HEK293 (cell line): Measurements from ENCODE around the gene ISG15.

Experiments
- CTCF ChIA-PET: fragments of 350-600 bp; formaldehyde crosslinking; extraction: SDS; loops from one replicate; lab custom pipeline; 2021; ENCODE audit warnings: antibody characterized with exemption; lab: Yijun Ruan, JAX
- POLR2A ChIA-PET: fragments of 300-600 bp; formaldehyde crosslinking; extraction: SDS; loops from one replicate; lab custom pipeline; 2020; ENCODE audit warnings: antibody characterized with exemption, inconsistent platforms; lab: Yijun Ruan, JAX
- H3K27ac ChIP-seq: fragments of 200-500 bp; sonication (Bioruptor generic); 2 replicates; pipeline ENCODE4 v1.5.1; 2014; ENCODE audit warnings: low read depth, low read length, control low read depth, inconsistent platforms; ENCODE audit errors: extremely low read depth
- H3K36me3 ChIP-seq, 2 experiments: fragments of 200-500 bp in 1 of 2; sonication (Bioruptor generic) in 1 of 2; 1 replicate in 1 of 2; 2 replicates in 1 of 2; pipeline ENCODE4 v1.5.1; 2014 to 2017; ENCODE audit warnings: inconsistent platforms in 2 of 2, low read length in 2 of 2; ENCODE audit not compliant: control insufficient read depth in 2 of 2, insufficient read depth in 1 of 2
- H3K4me1 ChIP-seq: fragments of 200-500 bp; sonication (Bioruptor generic); 2 replicates; pipeline ENCODE4 v1.5.1; 2014; ENCODE audit warnings: mild to moderate bottlenecking, low read length, inconsistent platforms; ENCODE audit not compliant: control insufficient read depth, insufficient read depth
- H3K4me3 ChIP-seq: 2 replicates; pipeline ENCODE4 v1.5.1; 2011; ENCODE audit warnings: low read depth, mild to moderate bottlenecking, control low read depth, low read length, moderate library complexity
- H3K9me3 ChIP-seq: fragments of 200-500 bp; sonication (Bioruptor generic); 2 replicates; pipeline ENCODE4 v1.5.1; 2014; ENCODE audit warnings: low read depth, low read length, inconsistent platforms; ENCODE audit not compliant: control insufficient read depth, insufficient read depth
- GLIS2 ChIP-seq: fragments of 450-650 bp; formaldehyde crosslinking; IDR thresholded peaks from 2 replicates; pipeline ENCODE4 v1.5.1; 2016; ENCODE audit warnings: missing biosample characterization, missing genetic modification characterization
- KLF1 ChIP-seq: fragments of 450-650 bp; formaldehyde crosslinking; IDR thresholded peaks from 2 replicates; pipeline ENCODE4 v1.5.1; 2016; ENCODE audit warnings: missing biosample characterization, missing genetic modification characterization
- ZBTB10 ChIP-seq: fragments of 450-650 bp; formaldehyde crosslinking; IDR thresholded peaks from 2 replicates; pipeline ENCODE4 v1.5.1; 2016; ENCODE audit warnings: missing biosample characterization, missing genetic modification characterization
- ZFHX2 ChIP-seq: fragments of 450-650 bp; formaldehyde crosslinking; conservative IDR thresholded peaks from 2 replicates; pipeline ENCODE4 v1.5.1; 2016; ENCODE audit warnings: missing biosample characterization, missing genetic modification characterization
- ZFP69B ChIP-seq: fragments of 450-650 bp; formaldehyde crosslinking; IDR thresholded peaks from 2 replicates; pipeline ENCODE4 v1.5.1; 2016; ENCODE audit warnings: missing biosample characterization, missing genetic modification characterization
- ZNF350 ChIP-seq: fragments of 450-650 bp; formaldehyde crosslinking; IDR thresholded peaks from 2 replicates; pipeline ENCODE4 v1.5.0; 2017; ENCODE audit warnings: missing biosample characterization, mild to moderate bottlenecking, missing genetic modification characterization
- ZNF366 ChIP-seq: fragments of 450-650 bp; formaldehyde crosslinking; conservative IDR thresholded peaks from 2 replicates; pipeline ENCODE4 v1.5.1; 2016; ENCODE audit warnings: missing biosample characterization, missing genetic modification characterization
- ZNF37A ChIP-seq: fragments of 450-650 bp; IDR thresholded peaks from 2 replicates; pipeline ENCODE4 v1.5.1; 2018; ENCODE audit warnings: missing biosample characterization, missing genetic modification characterization
- ZNF426 ChIP-seq: fragments of 450-650 bp; formaldehyde crosslinking; IDR thresholded peaks from 2 replicates; pipeline ENCODE4 v1.5.1; 2017; ENCODE audit warnings: missing biosample characterization, missing genetic modification characterization, mild to moderate bottlenecking, inconsistent platforms, moderate library complexity
- ZNF560 ChIP-seq: fragments of 450-650 bp; formaldehyde crosslinking; IDR thresholded peaks from 2 replicates; pipeline ENCODE4 v1.5.1; 2017; ENCODE audit warnings: missing biosample characterization, missing genetic modification characterization, borderline replicate concordance
- ZNF600 ChIP-seq: fragments of 450-650 bp; formaldehyde crosslinking; IDR thresholded peaks from 2 replicates; pipeline ENCODE4 v1.5.1; 2016; ENCODE audit warnings: missing biosample characterization, missing genetic modification characterization
- ZNF692 ChIP-seq: fragments of 450-650 bp; formaldehyde crosslinking; IDR thresholded peaks from 2 replicates; pipeline ENCODE4 v1.5.1; 2016; ENCODE audit warnings: missing biosample characterization, missing genetic modification characterization
- ZNF768 ChIP-seq: fragments of 450-650 bp; formaldehyde crosslinking; IDR thresholded peaks from 2 replicates; pipeline ENCODE4 v1.5.1; 2018; ENCODE audit warnings: missing biosample characterization, mild to moderate bottlenecking, missing genetic modification characterization
- TF ChIP-seq, protein P1 (sequence below): fragments of 450-650 bp; formaldehyde crosslinking; IDR thresholded peaks from 2 replicates; pipeline ENCODE4 v1.5.1; 2016; ENCODE audit warnings: missing biosample characterization, missing genetic modification characterization

The ISG15 gene

GRCh38 chr1:970973-971730 is 42.1 kb upstream of the ISG15 start:
- TF ChIP-seq ZNF350: no peak
- TF ChIP-seq ZNF426 (tag by site-specific recombination): no peak
- TF ChIP-seq ZNF692: 0 out of 2 replicates have a peak, but pooled peaks have one; percentile 14
- TF ChIP-seq ZNF768: no peak
- 0 out of 2 replicates have a peak, but pooled peaks have one; percentile 20 for TF ChIP-seq KLF1 (tag by site-specific recombination)
- 0 out of 2 replicates have a peak, but pooled peaks have one; percentile 37 for TF ChIP-seq ZFP69B
- H3K36me3 ChIP-seq: no peaks in the 10 kb centered on the region
- H3K4me3 ChIP-seq: no peak overlapping the region
- H3K9me3 ChIP-seq: no peaks in the 10 kb centered on the region
- no peak overlapping the region for H3K27ac ChIP-seq
- CTCF ChIA-PET: interaction anchor here (1.0 kb wide), 1 partner anchor 14 kb away, joined by 3 read pairs; no protein-coding TSS in a partner anchor
- POLR2A ChIA-PET: no interaction called here
- peaks cover 5% of the 10 kb centered on the region for H3K4me1 ChIP-seq

DNA sequence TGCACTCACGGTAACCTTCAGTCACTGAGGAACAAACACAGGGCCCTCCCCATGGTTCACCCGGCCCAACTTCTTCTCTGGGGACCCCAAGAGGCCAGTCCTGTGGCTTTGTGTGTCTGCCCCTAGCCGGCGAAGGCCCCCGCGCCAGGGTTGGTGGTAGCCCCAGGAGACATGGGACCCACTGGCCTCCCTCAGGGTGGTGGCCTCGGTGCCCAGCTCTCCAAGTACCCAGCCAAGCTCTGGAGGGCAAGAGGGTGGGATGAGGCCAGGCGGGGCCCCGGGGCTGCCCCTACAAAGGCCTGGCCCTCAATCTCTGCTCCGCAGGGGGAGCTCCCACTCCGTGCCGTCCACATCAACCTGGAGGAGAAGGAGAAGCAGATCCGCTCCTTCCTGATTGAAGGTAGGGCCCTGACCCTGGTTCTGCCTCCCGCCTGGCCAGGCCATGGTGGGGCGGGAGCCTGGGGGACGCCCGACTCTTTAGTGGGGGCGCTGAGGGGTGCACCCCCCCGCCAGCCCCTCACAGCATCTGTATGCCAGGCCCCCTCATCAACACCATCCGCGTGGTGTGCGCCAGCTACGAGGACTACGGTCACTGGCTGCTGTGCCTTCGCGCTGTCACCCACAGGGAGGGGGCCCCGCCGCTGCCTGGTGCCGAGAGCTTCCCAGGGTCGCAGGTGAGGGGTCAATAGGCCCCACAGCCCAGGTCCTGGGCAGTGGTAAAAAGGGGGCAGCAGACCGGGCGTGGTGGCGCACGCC is 41.4 kb upstream of the ISG15 start:
- ChIA-PET POLR2A (interaction anchor here (0.8 kb wide), 1 partner anchor 9 kb away, joined by 3 read pairs; no protein-coding TSS in a partner anchor), CTCF (interaction anchor here (1.0 kb wide), 1 partner anchor 15 kb away, joined by 3 read pairs; no protein-coding TSS in a partner anchor)
- no peaks in the 10 kb centered on the region for H3K9me3 ChIP-seq
- no peaks in the 10 kb centered on the region for H3K36me3 ChIP-seq
- H3K4me3 ChIP-seq: no peak overlapping the region
- TF ChIP-seq, protein P1, sequence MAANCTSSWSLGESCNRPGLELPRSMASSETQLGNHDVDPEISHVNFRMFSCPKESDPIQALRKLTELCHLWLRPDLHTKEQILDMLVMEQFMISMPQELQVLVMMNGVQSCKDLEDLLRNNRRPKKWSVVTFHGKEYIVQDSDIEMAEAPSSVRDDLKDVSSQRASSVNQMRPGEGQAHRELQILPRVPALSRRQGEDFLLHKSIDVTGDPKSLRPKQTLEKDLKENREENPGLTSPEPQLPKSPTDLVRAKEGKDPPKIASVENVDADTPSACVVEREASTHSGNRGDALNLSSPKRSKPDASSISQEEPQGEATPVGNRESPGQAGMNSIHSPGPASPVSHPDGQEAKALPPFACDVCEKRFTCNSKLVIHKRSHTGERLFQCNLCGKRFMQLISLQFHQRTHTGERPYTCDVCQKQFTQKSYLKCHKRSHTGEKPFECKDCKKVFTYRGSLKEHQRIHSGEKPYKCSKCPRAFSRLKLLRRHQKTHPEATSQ (tag by site-specific recombination): no peak
- TF ChIP-seq GLIS2 (tag by site-specific recombination): 0 out of 2 replicates have a peak, but pooled peaks have one; percentile 12
- peaks cover 3% of the 10 kb centered on the region; the same call in 1 of the 2 replicates for H3K4me1 ChIP-seq
- no peak overlapping the region for H3K27ac ChIP-seq

DNA sequence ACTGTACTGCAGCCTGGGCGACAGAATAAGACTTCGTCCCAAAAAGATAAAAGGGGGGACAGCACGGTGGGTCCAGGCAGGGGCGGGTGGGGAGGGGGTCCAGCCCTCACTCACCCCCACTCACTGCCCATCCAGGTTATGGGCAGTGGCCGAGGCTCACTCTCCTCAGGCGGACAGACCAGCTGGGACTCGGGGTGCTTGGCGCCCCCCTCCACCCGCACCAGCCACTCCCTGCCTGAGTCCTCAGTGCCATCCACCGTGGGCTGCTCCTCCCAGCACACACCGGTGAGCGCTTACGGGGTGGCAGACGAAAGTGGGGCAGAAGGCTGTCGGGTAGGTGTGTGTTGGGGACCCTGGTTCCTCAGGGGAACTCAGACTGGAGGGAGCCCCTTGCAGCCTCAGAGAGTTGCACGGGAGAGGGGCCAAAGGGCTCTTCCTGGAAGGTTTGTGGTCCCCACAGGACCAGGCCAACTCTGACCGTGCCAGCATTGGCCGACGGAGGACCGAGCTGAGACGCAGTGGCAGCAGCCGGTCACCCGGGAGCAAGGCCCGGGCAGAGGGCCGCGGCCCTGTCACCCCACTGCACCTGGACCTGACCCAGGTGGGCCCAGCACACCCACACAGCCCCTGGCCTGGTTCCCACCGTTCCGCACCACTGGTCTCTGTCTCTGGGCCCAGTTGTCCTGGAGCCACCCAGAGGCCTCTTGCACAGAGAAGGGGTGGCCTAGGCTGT is 40.4 kb upstream of the ISG15 start:
- no peaks in the 10 kb centered on the region for H3K9me3 ChIP-seq
- H3K4me1 ChIP-seq: peaks cover 3% of the 10 kb centered on the region; the same call in 1 of the 2 replicates
- H3K27ac ChIP-seq: no peak overlapping the region
- ChIA-PET POLR2A (interaction anchor here (0.6 to 0.8 kb wide), 2 partner anchors 8 kb away, joined by 3 read pairs; no protein-coding TSS in a partner anchor), CTCF (no interaction called here)
- H3K36me3 ChIP-seq: no peaks in the 10 kb centered on the region
- H3K4me3 ChIP-seq: no peak overlapping the region
- peak; percentile 81 for TF ChIP-seq ZNF600
- TF ChIP-seq ZNF366: no peak
- TF ChIP-seq ZNF37A (tag by site-specific recombination): no peak
- no peak for TF ChIP-seq ZNF560 (tag by site-specific recombination)
- no peak for TF ChIP-seq ZBTB10 (tag by site-specific recombination)
- TF ChIP-seq ZFHX2 (tag by site-specific recombination): peak; percentile 14; the same call in 1 of the 2 replicates
